ENCODE data around the gene CARS2.

DNA sequence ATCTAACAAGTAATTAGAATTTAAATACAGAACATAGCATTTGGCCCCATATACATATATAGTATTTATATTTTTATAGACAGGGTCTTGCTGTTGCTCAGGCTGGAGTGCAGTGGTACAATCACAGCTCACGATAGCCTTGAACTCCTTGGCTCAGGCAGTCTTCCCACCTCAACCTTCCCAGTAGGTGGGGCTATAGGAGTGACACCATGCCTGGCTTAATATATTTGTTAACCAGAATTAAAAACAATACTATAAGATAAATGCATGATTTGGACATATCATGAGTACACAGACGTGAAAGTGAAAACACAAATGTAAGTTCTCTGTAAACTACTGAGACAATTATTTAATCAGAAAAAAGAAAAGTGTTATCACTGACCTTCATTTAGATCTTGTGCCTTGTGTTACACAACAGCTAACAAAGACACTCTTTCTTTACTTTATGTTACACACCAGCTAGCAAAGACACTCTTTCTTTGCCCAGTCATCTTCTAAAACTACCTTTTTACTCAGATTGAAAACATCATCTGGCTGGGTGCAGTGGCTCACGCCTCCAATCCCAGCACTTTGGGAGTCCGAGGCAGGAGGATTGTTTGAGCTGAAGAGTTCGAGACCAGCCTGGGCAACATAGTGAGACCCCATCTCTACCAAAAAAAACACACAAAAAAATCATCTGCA, 22.6 kb downstream of the CARS2 start:
- TF ChIP-seq NANOG (IDR thresholded peaks at IDR 0.05; ENCODE audit: insufficient read depth, low read depth, low read length, poor library complexity, severe bottlenecking), result no peak
- TF ChIP-seq SIN3A (conservative IDR thresholded peaks at IDR 0.05 in 1 of 2, IDR thresholded peaks at IDR 0.05 in 1 of 2; ENCODE audit: low read depth in 1 of 2, low read length in 2 of 2), result no peak
- TF ChIP-seq JUND (IDR thresholded peaks at IDR 0.05; ENCODE audit: low read length), result no peak
- no peak for TF ChIP-seq KDM5A (IDR thresholded peaks at IDR 0.05; ENCODE audit: low read length)
- TF ChIP-seq RFX5 (IDR thresholded peaks at IDR 0.05; ENCODE audit: borderline replicate concordance, low read depth, low read length), result no peak
- TF ChIP-seq RAD21 (IDR thresholded peaks at IDR 0.05 in 1 of 2, conservative IDR thresholded peaks at IDR 0.05 in 1 of 2; ENCODE audit: low read depth in 2 of 2, low read length in 2 of 2), result peak; percentile 62

Data from H1 (cell line).